ENCODE results near the gene SLC41A2.

The SLC41A2 gene

GRCh38 chr12:104964856-104965205, 6.7 kb upstream of the SLC41A2 start:
- ChIA-PET CTCF (no interaction called here), POLR2A (no interaction called here)
- TF ChIP-seq ELF4 (IDR thresholded peaks at IDR 0.05) (no peak), ZNF384 (IDR thresholded peaks at IDR 0.05) (no peak), FOXM1 (IDR thresholded peaks at IDR 0.05; ENCODE audit: borderline replicate concordance) (no peak), BHLHE40 (IDR thresholded peaks at IDR 0.05; ENCODE audit: borderline replicate concordance) (no peak), L3MBTL2 (conservative IDR thresholded peaks at IDR 0.05) (no peak), FOXA1 (IDR thresholded peaks at IDR 0.05) (no peak), TARDBP (IDR thresholded peaks at IDR 0.05) (no peak)
- DNase-seq (ENCODE audit: extremely low spot score) = no peak

DNA sequence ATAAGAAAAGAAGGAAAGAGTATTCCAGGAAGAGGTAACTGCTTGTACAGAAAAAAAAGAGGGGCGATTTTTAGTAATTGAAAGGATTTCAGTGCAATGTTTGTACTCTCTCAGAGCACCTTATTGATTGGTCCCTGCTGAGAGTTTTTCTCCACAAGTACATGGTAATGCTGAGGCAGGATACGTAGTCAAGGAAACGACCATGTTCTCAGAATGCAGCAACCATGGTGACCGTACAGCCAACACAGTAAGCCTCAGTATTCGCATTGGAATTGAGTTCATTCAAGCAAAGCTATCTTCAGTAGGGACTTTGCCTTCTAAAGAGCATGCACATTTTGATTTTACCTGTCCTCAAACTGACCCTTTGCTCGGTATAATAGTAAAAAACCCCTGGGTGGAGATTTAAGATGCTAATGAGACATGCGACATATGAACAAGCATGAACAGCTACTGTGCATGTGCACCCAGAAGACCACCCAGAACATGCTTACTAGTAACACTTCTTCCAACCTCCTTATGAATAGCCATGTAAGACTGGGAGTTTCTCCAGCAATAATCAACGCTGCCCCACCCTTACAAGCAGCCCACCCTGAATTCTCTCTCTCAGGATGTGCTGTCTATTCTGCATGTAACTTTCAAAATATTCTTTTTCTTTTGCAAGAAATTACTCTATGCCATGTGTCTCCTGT, 6.2 kb upstream of the SLC41A2 start:
- POLR2A ChIA-PET = no interaction called here
- no peak for DNase-seq (ENCODE audit: extremely low spot score)
- CTCF ChIA-PET = no interaction called here
- TF ChIP-seq HDGF (IDR thresholded peaks at IDR 0.05; ENCODE audit: borderline replicate concordance) (no peak), ARNT (IDR thresholded peaks at IDR 0.05) (no peak), ELF4 (IDR thresholded peaks at IDR 0.05) (no peak), SUZ12 (IDR thresholded peaks at IDR 0.05) (no peak), CTBP1 (IDR thresholded peaks at IDR 0.05; ENCODE audit: borderline replicate concordance) (no peak), NFRKB (IDR thresholded peaks at IDR 0.05) (no peak), BHLHE40 (IDR thresholded peaks at IDR 0.05; ENCODE audit: borderline replicate concordance) (no peak), FOXK2 (IDR thresholded peaks at IDR 0.05) (no peak), L3MBTL2 (conservative IDR thresholded peaks at IDR 0.05) (no peak), FOXA1 (IDR thresholded peaks at IDR 0.05) (no peak), LEF1 (IDR thresholded peaks at IDR 0.05; ENCODE audit: borderline replicate concordance) (no peak), SP1 (IDR thresholded peaks at IDR 0.05) (no peak), FOXM1 (IDR thresholded peaks at IDR 0.05; ENCODE audit: borderline replicate concordance) (no peak), ZNF384 (IDR thresholded peaks at IDR 0.05) (no peak), TARDBP (IDR thresholded peaks at IDR 0.05) (no peak)
- TF ChIP-seq, protein P1, sequence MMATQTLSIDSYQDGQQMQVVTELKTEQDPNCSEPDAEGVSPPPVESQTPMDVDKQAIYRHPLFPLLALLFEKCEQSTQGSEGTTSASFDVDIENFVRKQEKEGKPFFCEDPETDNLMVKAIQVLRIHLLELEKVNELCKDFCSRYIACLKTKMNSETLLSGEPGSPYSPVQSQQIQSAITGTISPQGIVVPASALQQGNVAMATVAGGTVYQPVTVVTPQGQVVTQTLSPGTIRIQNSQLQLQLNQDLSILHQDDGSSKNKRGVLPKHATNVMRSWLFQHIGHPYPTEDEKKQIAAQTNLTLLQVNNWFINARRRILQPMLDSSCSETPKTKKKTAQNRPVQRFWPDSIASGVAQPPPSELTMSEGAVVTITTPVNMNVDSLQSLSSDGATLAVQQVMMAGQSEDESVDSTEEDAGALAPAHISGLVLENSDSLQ (IDR thresholded peaks at IDR 0.05) = no peak

DNA sequence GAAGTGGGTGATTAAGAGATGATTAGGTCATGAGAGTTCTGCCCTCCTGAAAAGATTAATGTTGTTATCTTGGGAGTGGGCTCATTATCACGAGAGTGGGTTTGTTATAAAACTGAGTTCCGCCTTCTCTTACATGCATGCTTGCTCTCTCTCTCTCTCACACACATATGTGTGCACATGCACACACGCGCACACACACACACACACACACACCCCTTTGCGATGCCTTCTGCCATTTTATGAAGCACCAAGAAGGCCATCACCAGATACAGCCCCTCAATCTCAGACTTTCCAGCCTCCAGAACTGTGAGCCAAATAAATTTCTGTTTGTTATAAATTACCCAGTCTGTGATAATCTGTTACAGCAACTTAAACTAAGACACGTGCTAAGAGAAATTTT, 5.7 kb upstream of the SLC41A2 start:
- TF ChIP-seq, protein P1 (IDR thresholded peaks at IDR 0.05) = no peak
- no peak for TF ChIP-seq CTBP1 (IDR thresholded peaks at IDR 0.05; ENCODE audit: borderline replicate concordance)
- no peak for TF ChIP-seq L3MBTL2 (conservative IDR thresholded peaks at IDR 0.05)
- no peak for TF ChIP-seq SUZ12 (IDR thresholded peaks at IDR 0.05)
- TF ChIP-seq ELF4 (IDR thresholded peaks at IDR 0.05) = no peak
- TF ChIP-seq FOXA1 (IDR thresholded peaks at IDR 0.05) = no peak
- no peak for TF ChIP-seq SP1 (IDR thresholded peaks at IDR 0.05)
- no peak for TF ChIP-seq ZNF384 (IDR thresholded peaks at IDR 0.05)
- TF ChIP-seq FOXM1 (IDR thresholded peaks at IDR 0.05; ENCODE audit: borderline replicate concordance) = no peak
- TF ChIP-seq FOXK2 (IDR thresholded peaks at IDR 0.05) = no peak
- TF ChIP-seq ARNT (IDR thresholded peaks at IDR 0.05) = no peak
- TF ChIP-seq NFRKB (IDR thresholded peaks at IDR 0.05) = no peak
- TF ChIP-seq HDGF (IDR thresholded peaks at IDR 0.05; ENCODE audit: borderline replicate concordance) = no peak
- ChIA-PET POLR2A (no interaction called here), CTCF (no interaction called here)
- no peak for DNase-seq (ENCODE audit: extremely low spot score)

DNA sequence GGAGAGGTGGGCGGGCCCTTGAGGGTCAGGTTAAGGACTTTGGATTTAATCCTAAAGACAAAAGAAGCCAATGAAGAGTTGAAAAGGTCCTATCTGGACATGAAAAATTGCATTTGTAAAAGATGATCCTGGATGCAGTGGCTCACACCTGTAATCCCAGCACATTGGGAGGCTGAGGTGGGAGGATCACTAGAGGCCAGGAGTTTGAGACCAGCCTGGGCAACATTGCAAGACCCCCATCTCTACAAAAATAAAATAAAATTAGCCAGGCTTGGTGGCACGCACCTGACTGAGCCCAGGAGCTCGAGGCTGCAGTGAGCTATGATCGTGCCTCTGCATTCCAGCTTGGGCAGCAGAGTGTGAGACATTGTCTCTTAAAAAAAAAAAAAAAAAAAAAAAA, 2.4 kb upstream of the SLC41A2 start:
- TF ChIP-seq NFRKB (IDR thresholded peaks at IDR 0.05) (no peak), FOXM1 (IDR thresholded peaks at IDR 0.05; ENCODE audit: borderline replicate concordance) (no peak), SP1 (IDR thresholded peaks at IDR 0.05) (no peak)
- ChIA-PET POLR2A (no interaction called here), CTCF (no interaction called here)

DNA sequence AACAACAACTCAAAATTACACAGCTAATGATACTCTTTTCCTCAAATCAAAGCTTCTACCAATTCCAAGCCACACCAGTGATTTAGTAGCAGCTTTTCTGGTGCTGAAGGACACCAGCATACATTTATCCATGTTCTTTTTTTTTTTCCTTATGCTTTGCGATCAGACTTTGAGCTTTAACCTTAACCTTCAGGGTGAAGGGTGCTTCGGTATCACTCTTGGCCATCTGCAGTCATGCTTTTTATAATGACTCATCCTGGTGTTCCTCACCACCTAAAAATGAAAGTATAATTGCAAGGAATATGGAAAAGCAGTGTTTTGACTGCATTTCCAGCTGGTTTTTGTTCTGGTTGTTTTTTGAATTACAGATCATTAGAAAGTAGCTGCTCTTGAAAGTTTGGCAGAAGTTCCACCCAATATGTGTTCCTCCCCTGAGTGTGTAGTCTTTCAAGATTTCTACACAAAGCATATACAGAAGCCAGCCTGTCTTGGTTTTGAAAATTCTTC, 1.3 kb upstream of the SLC41A2 start:
- DNase-seq (ENCODE audit: extremely low spot score) = no peak

More for the DNA sequence above, 2.4 kb upstream of the SLC41A2 start:
- DNase-seq (ENCODE audit: extremely low spot score) = no peak

More for the DNA sequence above, 1.3 kb upstream of the SLC41A2 start:
- CTCF ChIA-PET = interaction anchor here (1.0 to 1.4 kb wide), 2 partner anchors 8 to 169 kb away, joined by 3 to 4 read pairs; no protein-coding TSS in a partner anchor
- TF ChIP-seq, protein P1 (IDR thresholded peaks at IDR 0.05) = no peak
- TF ChIP-seq FOXA1 (IDR thresholded peaks at IDR 0.05) (no peak), ZNF384 (IDR thresholded peaks at IDR 0.05) (no peak), HDGF (IDR thresholded peaks at IDR 0.05; ENCODE audit: borderline replicate concordance) (no peak), TARDBP (IDR thresholded peaks at IDR 0.05) (no peak), SUZ12 (IDR thresholded peaks at IDR 0.05) (no peak), BHLHE40 (IDR thresholded peaks at IDR 0.05; ENCODE audit: borderline replicate concordance) (no peak), SP1 (IDR thresholded peaks at IDR 0.05) (no peak), ELF4 (IDR thresholded peaks at IDR 0.05) (no peak), LEF1 (IDR thresholded peaks at IDR 0.05; ENCODE audit: borderline replicate concordance) (no peak), FOXK2 (IDR thresholded peaks at IDR 0.05) (no peak), FOXM1 (IDR thresholded peaks at IDR 0.05; ENCODE audit: borderline replicate concordance) (no peak), L3MBTL2 (conservative IDR thresholded peaks at IDR 0.05) (no peak), ARNT (IDR thresholded peaks at IDR 0.05) (no peak), NFRKB (IDR thresholded peaks at IDR 0.05) (no peak), CTBP1 (IDR thresholded peaks at IDR 0.05; ENCODE audit: borderline replicate concordance) (no peak)
- POLR2A ChIA-PET = interaction anchor here (1.2 kb wide), 1 partner anchor 11 kb away, joined by 4 read pairs; no protein-coding TSS in a partner anchor

All from HEK293T (cell line).